OCI-LY7 (cell line): ENCODE data around the gene RRP12. TPM values are rescaled to one million over a fixed set of nuclear protein-coding genes. Genes with fewer than 3 reads are reported as not detected.

ENCODE experiments used
- BruUV-seq: library from RNA; stranded (reverse); fragments of 400-500 nt; replicated peaks from 2 replicates; lab custom pipeline; 2021; lab: Mats Ljungman, UMichigan
- CTCF ChIA-PET: fragments of 300-600 bp; sonication (Branson Sonifier 250); formaldehyde crosslinking; loops from one replicate; lab custom pipeline; 2022; ENCODE audit warnings: antibody characterized with exemption; ENCODE audit not compliant: unreplicated experiment; lab: Charles Lee
- POLR2A ChIA-PET: fragments of 300-600 bp; sonication (Branson Sonifier 250); formaldehyde crosslinking; loops from one replicate; lab custom pipeline; 2022; ENCODE audit warnings: antibody characterized with exemption; lab: Charles Lee
- DNase-seq: peaks from one replicate; pipeline ENCODE4 v3.0.0-alpha.2; 2015; ENCODE audit warnings: low spot score
- H2AFZ ChIP-seq: fragments of 200-600 bp; sonication (generic), shearing (Covaris generic); 2 replicates; pipeline ENCODE4 v1.6.1; 2014; ENCODE audit warnings: mild to moderate bottlenecking, antibody characterized with exemption, low read length, moderate library complexity
- H3K27ac ChIP-seq: fragments of 200-600 bp; sonication (generic); 2 replicates; pipeline ENCODE4 v1.5.1; 2014; ENCODE audit warnings: mixed run types, low read depth, mild to moderate bottlenecking, moderate library complexity, low read length, inconsistent platforms; ENCODE audit not compliant: poor library complexity, severe bottlenecking
- H3K36me3 ChIP-seq: fragments of 200-600 bp; sonication (generic); 2 replicates; pipeline ENCODE4 v1.6.1; 2014; ENCODE audit warnings: mild to moderate bottlenecking, antibody characterized with exemption, low read length, moderate library complexity, mixed read lengths; ENCODE audit not compliant: insufficient read depth
- H3K4me1 ChIP-seq: fragments of 200-600 bp; sonication (generic); 2 replicates; pipeline ENCODE4 v1.5.1; 2014; ENCODE audit warnings: mild to moderate bottlenecking, low read length; ENCODE audit not compliant: insufficient read depth, poor library complexity, severe bottlenecking
- H3K4me2 ChIP-seq: fragments of 200-600 bp; sonication (generic); 2 replicates; pipeline ENCODE4 v1.6.1; 2014; ENCODE audit warnings: mild to moderate bottlenecking, low read length
- H3K4me3 ChIP-seq: fragments of 200-600 bp; sonication (generic); 2 replicates; pipeline ENCODE4 v1.5.1; 2014; ENCODE audit warnings: mild to moderate bottlenecking, low read depth, low read length; ENCODE audit not compliant: poor library complexity, severe bottlenecking
- H3K79me2 ChIP-seq: fragments of 200-600 bp; sonication (generic); 2 replicates; pipeline ENCODE4 v1.6.1; 2016; ENCODE audit warnings: low read depth, mild to moderate bottlenecking, low read length, moderate library complexity, mixed read lengths; ENCODE audit not compliant: insufficient read depth
- H3K9me2 ChIP-seq: fragments of 200-600 bp; sonication (generic); 2 replicates; pipeline ENCODE4 v1.6.1; 2016; ENCODE audit warnings: mild to moderate bottlenecking, low read length, mixed read lengths; ENCODE audit not compliant: insufficient read depth
- H3K9me3 ChIP-seq: fragments of 200-600 bp; sonication (generic); 2 replicates; pipeline ENCODE4 v1.6.1; 2014; ENCODE audit warnings: mild to moderate bottlenecking, mixed run types, low read length, mixed read lengths
- H4K20me1 ChIP-seq: fragments of 200-600 bp; sonication (generic); 2 replicates; pipeline ENCODE4 v1.6.1; 2014; ENCODE audit warnings: mild to moderate bottlenecking, antibody characterized with exemption, low read length, moderate library complexity, mixed read lengths; ENCODE audit not compliant: insufficient read depth
- EZH2phosphoT487 ChIP-seq: fragments of 200-600 bp; sonication (generic); IDR thresholded peaks from 2 replicates; pipeline ENCODE4 v1.6.1; 2018; ENCODE audit warnings: low read depth, borderline replicate concordance, mild to moderate bottlenecking, mixed run types, antibody characterized with exemption, low read length, moderate library complexity, mixed read lengths
- intact Hi-C: fragments of 100-400 bp; cut with micrococcal nuclease; formaldehyde crosslinking; loops from one replicate; pipeline ENCODE4 v1.10.0; 2022; ENCODE audit not compliant: unreplicated experiment
- total RNA-seq, 2 experiments: library from RNA; depleted of rRNA in 1 of 2; stranded (reverse); fragments of >200 nt in 1 of 2; shearing (Covaris generic) in 1 of 2; gene quantifications; 2 replicates each; pipeline ENCODE4 v1.2.3, GENCODE V29; 2014 to 2022
- TF ChIP-seq, protein P1 (sequence below): fragments of 200-600 bp; sonication (generic); conservative IDR thresholded peaks from 2 replicates; pipeline ENCODE4 v1.5.1; 2014; ENCODE audit warnings: mild to moderate bottlenecking, antibody characterized with exemption, low read length, moderate library complexity, mixed read lengths

Gene RRP12
- total RNA-seq, 2 experiments from 2014 or later, result 32.1 to 39.3 TPM

DNA sequence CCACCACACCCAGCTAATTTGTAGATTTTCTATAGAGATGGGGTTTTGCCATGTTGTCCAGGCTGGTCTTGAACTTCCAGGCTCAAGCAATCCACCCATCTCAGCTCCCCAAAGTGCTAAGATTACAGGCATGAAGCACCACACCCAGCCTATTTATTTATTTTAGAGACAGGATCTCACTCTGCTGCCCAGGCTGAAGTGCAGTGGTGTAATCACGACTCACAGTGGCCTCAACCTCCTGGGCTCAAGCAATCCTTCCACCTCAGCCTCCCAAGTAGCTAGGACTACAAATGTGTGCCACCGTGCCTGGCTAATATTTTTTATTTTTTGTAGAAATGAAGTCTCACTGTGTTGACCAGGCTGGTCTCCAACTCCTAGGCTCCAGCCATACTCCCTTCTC is 59.7 kb downstream of the RRP12 start:
- no peak for DNase-seq
- ChIA-PET POLR2A (no interaction called here), CTCF (no interaction called here)
- Histone ChIP-seq H3K4me1 (peaks cover 10% of the 10 kb centered on the region), H4K20me1 (no peaks in the 10 kb centered on the region), H3K4me2 (no peak overlapping the region), H3K9me3 (no peaks in the 10 kb centered on the region), H3K36me3 (no peaks in the 10 kb centered on the region), H3K9me2 (no peaks in the 10 kb centered on the region), H3K79me2 (no peaks in the 10 kb centered on the region), H2AFZ (no peak overlapping the region), H3K4me3 (no peak overlapping the region), H3K27ac (no peak overlapping the region)
- intact Hi-C loops, result no loop called here
- TF ChIP-seq EZH2phosphoT487, result no peak
- TF ChIP-seq, protein P1, sequence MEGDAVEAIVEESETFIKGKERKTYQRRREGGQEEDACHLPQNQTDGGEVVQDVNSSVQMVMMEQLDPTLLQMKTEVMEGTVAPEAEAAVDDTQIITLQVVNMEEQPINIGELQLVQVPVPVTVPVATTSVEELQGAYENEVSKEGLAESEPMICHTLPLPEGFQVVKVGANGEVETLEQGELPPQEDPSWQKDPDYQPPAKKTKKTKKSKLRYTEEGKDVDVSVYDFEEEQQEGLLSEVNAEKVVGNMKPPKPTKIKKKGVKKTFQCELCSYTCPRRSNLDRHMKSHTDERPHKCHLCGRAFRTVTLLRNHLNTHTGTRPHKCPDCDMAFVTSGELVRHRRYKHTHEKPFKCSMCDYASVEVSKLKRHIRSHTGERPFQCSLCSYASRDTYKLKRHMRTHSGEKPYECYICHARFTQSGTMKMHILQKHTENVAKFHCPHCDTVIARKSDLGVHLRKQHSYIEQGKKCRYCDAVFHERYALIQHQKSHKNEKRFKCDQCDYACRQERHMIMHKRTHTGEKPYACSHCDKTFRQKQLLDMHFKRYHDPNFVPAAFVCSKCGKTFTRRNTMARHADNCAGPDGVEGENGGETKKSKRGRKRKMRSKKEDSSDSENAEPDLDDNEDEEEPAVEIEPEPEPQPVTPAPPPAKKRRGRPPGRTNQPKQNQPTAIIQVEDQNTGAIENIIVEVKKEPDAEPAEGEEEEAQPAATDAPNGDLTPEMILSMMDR, result no peak
- BruUV-seq, result no TSS peak

DNA sequence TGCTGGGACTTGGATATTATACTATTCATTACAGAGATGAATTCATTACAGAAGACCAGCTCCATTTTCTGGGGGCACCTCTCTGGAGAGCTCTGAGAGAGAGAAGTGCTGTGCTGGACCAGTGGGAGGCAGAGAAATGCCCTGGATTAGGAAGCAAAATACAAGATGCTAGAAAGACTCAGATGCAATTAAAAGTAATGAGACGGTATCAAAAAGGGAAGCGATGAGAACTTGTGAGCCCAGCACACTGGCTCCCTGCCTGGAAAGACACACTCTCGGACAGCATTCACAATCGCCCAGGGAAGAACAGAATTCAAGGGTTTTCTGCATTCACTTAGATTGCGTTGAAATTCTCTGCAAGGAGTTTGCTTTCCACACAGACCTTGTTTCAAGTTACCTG is 63.1 kb downstream of the RRP12 start:
- POLR2A ChIA-PET, result interaction anchor here (1.1 kb wide), 1 partner anchor 62 kb away, joined by 3 read pairs; the partner anchor contains the start of gene RRP12
- no TSS peak for BruUV-seq
- TF ChIP-seq, protein P1, result no peak
- TF ChIP-seq EZH2phosphoT487, result no peak

DNA sequence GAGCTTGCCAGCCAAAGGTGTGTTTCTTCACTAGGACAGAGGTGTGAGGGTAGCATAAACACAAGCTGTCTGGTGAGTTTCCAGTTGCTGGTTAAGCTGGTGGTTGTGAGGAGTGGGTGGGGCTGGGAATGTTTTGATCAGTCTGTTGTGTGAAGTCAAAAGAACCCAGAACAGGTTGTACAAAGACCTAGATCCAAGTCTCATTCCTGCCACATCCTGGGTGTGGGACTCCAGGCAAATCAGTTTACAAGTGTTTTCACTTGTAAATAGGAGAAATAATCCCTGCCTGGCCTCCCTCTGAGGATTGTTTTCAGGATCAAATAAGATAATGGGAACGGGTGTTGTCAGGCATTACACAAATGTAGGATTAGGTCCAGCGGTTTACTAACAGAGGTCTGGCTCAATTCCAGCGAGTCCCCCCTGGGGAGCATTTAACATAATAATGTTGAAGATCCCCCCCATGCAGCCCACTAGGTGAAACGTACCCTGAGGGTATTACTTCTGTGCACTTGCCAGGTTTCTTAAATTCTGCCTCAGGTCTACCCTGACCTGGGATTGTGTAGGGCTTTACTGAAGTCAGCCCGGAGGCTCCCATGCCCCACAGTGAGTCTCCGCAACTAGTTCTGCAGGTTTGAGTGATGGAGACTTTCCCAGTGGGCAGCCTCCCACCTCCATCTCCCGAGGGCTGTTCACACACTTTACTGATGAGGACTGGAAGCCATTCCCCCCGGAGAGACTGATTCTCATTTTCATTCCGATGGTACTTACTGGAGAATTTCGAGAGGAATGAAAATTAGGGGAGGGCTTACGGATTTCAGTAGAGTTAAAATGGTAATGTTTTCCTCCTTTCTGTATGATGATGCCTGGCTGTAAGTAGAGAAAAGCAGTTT is 64.0 kb downstream of the RRP12 start:
- TF ChIP-seq, protein P1, result no peak
- TF ChIP-seq EZH2phosphoT487, result 0 out of 2 replicates have a peak, but pooled peaks have one; percentile 7
- BruUV-seq, result no TSS peak
- CTCF ChIA-PET, result no interaction called here
- Histone ChIP-seq H3K9me3 (no peaks in the 10 kb centered on the region), H3K9me2 (no peaks in the 10 kb centered on the region), H3K79me2 (no peaks in the 10 kb centered on the region; the same call in 1 of the 2 replicates), H3K27ac (no peak overlapping the region), H3K4me2 (peak overlapping the region; percentile 78), H3K4me3 (no peak overlapping the region), H2AFZ (no peak overlapping the region), H3K4me1 (peaks cover 40% of the 10 kb centered on the region), H4K20me1 (no peaks in the 10 kb centered on the region), H3K36me3 (no peaks in the 10 kb centered on the region)
- POLR2A ChIA-PET, result no interaction called here
- intact Hi-C loops, result no loop called here
- no peak for DNase-seq

More for the DNA sequence above, 63.1 kb downstream of the RRP12 start:
- DNase-seq, result no peak
- Histone ChIP-seq H3K4me2 (no peak overlapping the region), H3K79me2 (no peaks in the 10 kb centered on the region), H3K4me1 (peaks cover 32% of the 10 kb centered on the region), H3K9me3 (no peaks in the 10 kb centered on the region), H3K4me3 (no peak overlapping the region), H4K20me1 (no peaks in the 10 kb centered on the region), H3K9me2 (no peaks in the 10 kb centered on the region), H3K27ac (no peak overlapping the region), H3K36me3 (no peaks in the 10 kb centered on the region), H2AFZ (no peak overlapping the region)
- intact Hi-C loops, result no loop called here
- CTCF ChIA-PET, result no interaction called here
